GM21723 (cell line): ENCODE results near the gene EXOC2.
A peak's percentile ranks its signal among the peaks of the same experiment; 100 is the strongest.
"Not testable (repeated sequence)": the region's sequence is repeated elsewhere in the genome, so short reads cannot be mapped to it uniquely, and the experiment has no call there.

Source experiments
- ATAC-seq: cut with Tn5 transposase; IDR thresholded peaks from one replicate; pipeline ENCODE4 v1.9.1; 2021; ENCODE audit warnings: mild to moderate bottlenecking, moderate library complexity; ENCODE audit not compliant: unreplicated experiment

The EXOC2 gene

GRCh38 chr6:710601-711571 is 17.9 kb upstream of the EXOC2 start:
- peak; percentile 92 for ATAC-seq

DNA sequence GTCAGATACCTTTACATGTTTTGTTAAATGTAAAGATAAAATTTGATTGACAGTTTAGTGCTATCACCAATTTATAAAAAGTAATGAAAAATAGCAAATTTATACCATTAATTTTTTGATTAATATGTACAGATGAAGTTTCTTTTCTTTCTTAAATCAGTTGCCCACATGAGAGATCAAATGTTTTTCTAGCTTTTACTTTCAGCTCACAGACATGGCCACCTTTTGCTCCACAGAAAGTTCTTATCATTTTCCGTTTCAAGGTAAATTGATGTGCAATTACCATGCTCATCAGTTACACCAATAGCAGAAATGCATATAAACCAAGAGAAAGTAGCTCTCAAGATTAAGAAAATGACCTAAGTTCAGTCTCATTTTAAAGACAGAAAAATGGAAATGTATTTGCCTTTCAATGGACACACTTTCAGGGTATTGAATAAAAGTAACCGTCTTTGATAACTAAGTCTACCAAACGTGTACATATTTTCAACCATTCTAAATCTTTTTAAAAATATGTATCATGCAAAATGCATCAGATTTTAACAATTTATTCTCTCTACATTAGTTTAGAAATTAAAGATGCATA is 16.6 kb upstream of the EXOC2 start:
- no peak for ATAC-seq

DNA sequence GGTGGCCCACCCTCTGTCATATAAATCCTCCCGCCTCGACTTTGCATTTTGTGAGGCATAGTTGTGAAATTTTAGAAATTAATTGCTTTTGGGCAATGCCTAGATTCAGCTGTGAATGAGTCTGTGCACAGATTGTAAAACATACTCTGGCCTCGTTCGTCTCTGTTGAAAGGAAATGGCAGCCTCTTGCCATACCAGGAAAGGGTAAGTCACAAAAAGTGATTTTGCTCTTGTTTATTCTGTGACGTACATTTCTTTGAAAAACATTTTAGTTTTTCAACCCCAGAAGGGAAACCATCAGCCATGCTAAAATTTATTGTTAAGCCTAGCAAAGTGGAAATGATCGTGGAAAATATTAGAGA is 15.3 kb upstream of the EXOC2 start:
- no peak for ATAC-seq

- ATAC-seq = no peak
Measured at GRCh38 chr6:707576-708236, 14.8 kb upstream of the EXOC2 start.

DNA sequence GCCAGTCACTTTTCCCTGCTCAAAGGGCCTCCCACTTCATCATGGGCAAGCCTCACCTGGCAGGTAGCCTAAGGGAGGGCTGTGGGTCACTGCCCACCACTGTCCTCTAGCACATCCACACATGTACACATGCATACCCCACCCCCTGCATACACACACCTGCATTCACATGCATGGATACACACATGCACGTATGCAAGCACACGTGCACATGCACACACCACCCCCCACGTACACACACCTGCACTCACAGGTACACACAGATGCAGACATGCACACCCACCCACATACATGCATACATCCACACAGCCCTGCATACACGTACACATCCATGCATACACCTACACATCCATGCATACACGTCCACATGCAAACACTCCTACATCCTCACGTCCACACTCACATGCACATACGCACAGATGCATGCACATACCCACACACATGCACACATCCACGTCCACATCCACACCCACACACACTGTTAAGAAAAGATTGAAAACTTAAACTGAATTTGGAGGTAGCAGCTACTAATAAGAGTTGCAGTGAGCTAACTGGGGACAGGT is 14.0 kb upstream of the EXOC2 start:
- ATAC-seq = no peak

- ATAC-seq = no peak
Measured at GRCh38 chr6:706146-706545, 13.2 kb upstream of the EXOC2 start.

- no peak for ATAC-seq
Measured at GRCh38 chr6:705047-705446, 12.1 kb upstream of the EXOC2 start.

DNA sequence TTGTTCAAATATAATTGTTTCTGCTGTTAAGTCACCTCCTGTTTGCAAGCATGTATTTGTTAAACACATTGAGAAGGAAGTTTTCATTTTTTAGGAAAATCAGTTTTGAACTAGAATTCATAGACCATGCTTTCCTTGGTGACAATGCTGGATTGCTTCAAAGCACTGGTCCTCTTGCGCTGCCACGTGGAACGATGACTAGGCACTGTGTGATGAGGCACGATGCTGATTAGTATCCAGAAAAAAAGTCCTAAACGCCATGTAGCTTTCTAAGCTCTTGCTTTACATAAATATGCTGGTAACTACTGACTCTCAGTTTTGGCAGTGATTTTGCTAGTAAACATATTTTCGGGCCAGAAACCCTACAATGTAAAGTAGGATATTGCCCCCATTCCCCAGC is 11.1 kb upstream of the EXOC2 start:
- ATAC-seq = no peak

DNA sequence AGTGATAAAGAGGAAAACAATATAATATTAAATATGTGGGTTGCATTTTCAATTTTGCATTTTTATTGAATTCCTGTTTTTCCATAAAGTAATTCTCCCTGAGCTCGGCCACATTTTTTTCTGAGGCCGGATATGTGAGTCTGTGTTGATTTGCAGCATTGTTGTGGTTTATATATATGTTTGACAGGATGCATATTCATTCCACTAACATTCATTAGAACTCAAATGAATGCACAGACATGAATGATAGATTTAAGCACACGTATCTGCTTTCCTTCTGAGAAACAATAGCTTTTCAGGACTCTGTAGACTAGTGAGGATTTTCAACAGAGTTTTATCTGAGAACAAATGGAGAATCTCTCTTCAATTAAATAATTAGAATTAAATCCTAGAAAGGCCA is 10.6 kb upstream of the EXOC2 start:
- no peak for ATAC-seq

DNA sequence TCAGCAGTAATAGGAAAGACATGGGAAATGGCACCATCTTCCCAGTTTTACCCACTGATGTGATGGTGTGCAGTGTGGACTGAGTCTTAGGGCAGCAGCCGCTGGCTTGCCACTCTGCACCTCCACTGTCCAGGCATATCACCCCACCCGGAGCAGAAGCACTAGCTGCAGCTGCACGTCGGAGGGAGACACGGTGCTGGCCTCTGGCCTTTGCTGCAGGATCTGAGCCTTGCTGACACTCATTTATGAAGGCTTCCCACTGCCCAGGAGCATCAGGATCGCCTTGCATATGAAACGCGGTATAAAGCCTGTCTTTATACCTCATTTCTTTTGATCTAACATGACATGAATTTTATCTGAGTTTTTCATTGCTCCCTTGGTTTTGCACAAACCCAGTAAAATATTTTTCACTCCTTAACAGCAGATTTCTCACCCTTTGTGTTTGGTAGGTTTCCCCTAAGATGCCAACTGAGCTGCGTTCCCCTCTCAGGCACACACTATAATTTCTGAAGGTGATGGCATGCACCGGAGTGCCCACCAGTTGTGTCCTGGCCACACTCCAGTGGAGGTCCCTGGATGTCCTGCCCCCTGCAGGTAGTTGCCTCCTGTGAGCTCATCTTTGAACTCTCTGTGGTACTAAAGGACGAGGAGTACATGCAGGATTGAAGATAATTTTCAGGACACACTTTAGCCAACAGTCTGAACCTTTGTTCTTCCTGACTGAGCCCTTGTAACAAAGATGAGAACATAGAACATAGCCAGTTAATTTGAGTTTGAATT is 9.0 kb upstream of the EXOC2 start:
- no peak for ATAC-seq

DNA sequence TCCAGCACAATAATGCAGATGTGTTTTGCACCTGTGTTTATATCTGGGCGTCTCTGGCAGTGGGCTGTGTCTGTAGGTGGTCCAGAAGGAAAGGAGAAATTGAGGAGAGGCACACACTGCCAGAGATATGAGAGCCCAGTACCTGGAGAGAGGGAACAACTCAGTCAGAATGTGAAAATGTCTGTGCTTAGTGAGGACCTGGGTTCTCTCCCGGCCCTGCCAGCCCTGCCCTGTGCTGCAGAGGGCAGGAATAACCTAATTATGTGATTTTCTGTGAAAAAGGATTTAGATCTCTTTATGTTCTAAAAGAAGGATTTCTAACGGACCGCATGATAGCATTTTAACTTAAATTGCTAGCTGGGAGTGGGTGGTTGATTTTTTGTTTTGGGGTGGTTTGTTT is 8.3 kb upstream of the EXOC2 start:
- no peak for ATAC-seq

- ATAC-seq = no peak
Measured at GRCh38 chr6:700490-700889, 7.6 kb upstream of the EXOC2 start.

DNA sequence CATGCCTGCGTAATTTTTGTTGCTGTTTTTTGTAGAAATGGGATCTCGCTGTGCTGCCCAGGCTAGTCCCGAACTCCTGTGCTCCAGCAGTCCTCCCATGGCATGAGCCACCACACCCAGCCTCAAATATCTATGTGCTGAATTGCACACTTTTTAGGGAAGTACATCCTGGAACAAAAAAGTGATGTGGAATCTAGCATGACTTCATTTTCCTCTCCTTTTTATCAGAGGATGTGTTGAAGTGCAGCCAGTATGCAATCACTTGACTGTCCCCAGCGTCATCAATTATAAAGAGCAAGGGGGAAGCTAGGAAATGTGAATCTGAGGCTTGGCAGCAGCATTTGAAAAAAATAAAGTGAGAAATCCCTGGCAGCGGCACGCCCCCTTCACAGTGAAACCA is 6.4 kb upstream of the EXOC2 start:
- ATAC-seq = no peak

- ATAC-seq = not testable (repeated sequence)
Measured at GRCh38 chr6:694431-695126, 1.6 kb upstream of the EXOC2 start.

GRCh38 chr6:693723-694009 is 727 bp upstream of the EXOC2 start:
- ATAC-seq = no peak

- peak; percentile 74 for ATAC-seq
Measured at GRCh38 chr6:692356-692851, 535 bp downstream of the EXOC2 start.

GRCh38 chr6:689223-689622 is 3.7 kb downstream of the EXOC2 start:
- ATAC-seq = no peak

DNA sequence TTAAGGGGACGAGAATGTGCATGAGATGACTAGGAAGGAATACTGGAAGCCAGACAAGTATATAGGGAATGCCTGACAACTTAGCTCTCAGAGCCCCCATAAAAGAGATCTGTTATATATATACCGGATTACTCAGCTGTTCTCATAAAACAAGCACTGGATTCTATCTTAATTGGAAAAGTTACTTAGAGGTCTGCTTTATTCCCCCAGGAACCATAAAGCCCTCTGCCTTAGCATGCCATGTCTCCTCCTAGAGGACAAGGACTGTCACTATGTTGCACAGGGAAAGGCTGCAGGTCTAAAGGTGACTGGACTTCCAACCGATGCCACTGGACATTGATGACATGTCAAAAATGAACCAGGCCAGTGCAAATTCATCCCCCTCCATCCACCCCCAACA is 6.4 kb downstream of the EXOC2 start:
- no peak for ATAC-seq

DNA sequence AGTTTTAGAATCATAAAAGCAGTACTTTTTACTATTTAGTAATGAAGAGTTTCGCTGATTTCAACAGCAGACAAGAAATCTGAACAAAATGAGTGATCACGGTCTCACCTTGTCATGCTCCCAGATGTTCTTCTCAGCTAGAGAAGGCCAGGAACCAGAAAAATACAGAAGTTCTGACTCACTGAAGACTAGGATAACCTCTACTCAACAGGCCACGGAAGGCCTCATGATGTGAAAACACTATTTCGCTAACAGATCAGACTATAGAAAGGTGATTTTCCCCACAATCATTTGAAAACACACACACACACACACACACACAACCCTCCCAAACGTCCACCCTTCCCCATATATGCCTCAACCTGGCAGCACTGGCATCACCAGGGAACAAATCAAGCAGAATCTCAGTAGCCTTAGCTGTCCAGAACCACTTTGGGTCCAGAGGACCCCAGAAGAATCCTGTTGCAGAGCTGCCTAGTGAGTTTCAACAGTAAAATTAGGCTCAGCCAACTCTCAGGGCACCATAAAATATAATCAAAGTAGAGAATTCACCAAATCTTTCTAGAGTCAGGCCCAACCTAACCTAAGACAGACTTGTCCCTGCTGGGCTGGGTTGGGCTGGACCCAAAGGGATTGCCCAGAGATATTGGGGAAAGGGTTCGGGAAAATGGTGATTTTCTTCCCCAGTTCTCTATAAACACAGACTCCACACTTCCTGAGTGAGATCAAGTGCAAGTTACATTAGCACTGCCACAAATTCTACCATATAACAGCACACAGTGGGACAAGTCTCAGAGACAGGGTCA is 7.9 kb downstream of the EXOC2 start:
- peak; percentile 79 for ATAC-seq
